Activated CD8-positive, alpha-beta memory T cell treated with anti-CD3 and anti-CD28 coated beads, Interleukin-2, amount 50 U/mL, for 1 hour (primary cell): ENCODE results near the gene CDK14.

Source experiments
- DNase-seq: peaks from one replicate; pipeline ENCODE4 v3.0.0-alpha.2; 2020; ENCODE audit errors: extremely low read depth

Gene CDK14

GRCh38 chr7:90596671-90597562 is 796 bp downstream of the CDK14 start:
- no peak for DNase-seq

GRCh38 chr7:90597563-90598253 is 1.6 kb downstream of the CDK14 start:
- no peak for DNase-seq

- DNase-seq: no peak
Measured at GRCh38 chr7:90599038-90599437, 2.9 kb downstream of the CDK14 start.

GRCh38 chr7:90599892-90600555 is 3.9 kb downstream of the CDK14 start:
- no peak for DNase-seq

- no peak for DNase-seq
Measured at GRCh38 chr7:90602303-90602702, 6.2 kb downstream of the CDK14 start.

- DNase-seq: no peak
Measured at GRCh38 chr7:90603346-90603745, 7.2 kb downstream of the CDK14 start.

GRCh38 chr7:90604383-90604782 is 8.3 kb downstream of the CDK14 start:
- no peak for DNase-seq

- DNase-seq: no peak
Measured at GRCh38 chr7:90605055-90605454, 8.9 kb downstream of the CDK14 start.

- DNase-seq: no peak
Measured at GRCh38 chr7:90607196-90607595, 11.1 kb downstream of the CDK14 start.

GRCh38 chr7:90610105-90610504 is 14.0 kb downstream of the CDK14 start:
- DNase-seq: no peak

- DNase-seq: no peak
Measured at GRCh38 chr7:90611115-90611514, 15.0 kb downstream of the CDK14 start.

- DNase-seq: no peak
Measured at GRCh38 chr7:90613088-90613498, 17.0 kb downstream of the CDK14 start.

GRCh38 chr7:90617442-90617841 is 21.3 kb downstream of the CDK14 start:
- DNase-seq: no peak

- DNase-seq: no peak
Measured at GRCh38 chr7:90618876-90619275, 22.8 kb downstream of the CDK14 start.

GRCh38 chr7:90621125-90621746 is 25.1 kb downstream of the CDK14 start:
- no peak for DNase-seq

- no peak for DNase-seq
Measured at GRCh38 chr7:90621747-90622140, 25.6 kb downstream of the CDK14 start.

GRCh38 chr7:90622670-90623069 is 26.5 kb downstream of the CDK14 start:
- DNase-seq: no peak

GRCh38 chr7:90624225-90624911 is 28.2 kb downstream of the CDK14 start:
- DNase-seq: no peak

GRCh38 chr7:90625051-90625450 is 28.9 kb downstream of the CDK14 start:
- no peak for DNase-seq

- no peak for DNase-seq
Measured at GRCh38 chr7:90625562-90625961, 29.4 kb downstream of the CDK14 start.

- no peak for DNase-seq
Measured at GRCh38 chr7:90626013-90626412, 29.9 kb downstream of the CDK14 start.
